ENCODE data around the gene PRND. TPM values are rescaled to one million over a fixed set of nuclear protein-coding genes. Genes with fewer than 3 reads are reported as not detected.

PRND gene
- polyA plus RNA-seq, 2 of the 4 experiments (the other 2 are of a cell fraction) = not detected

DNA sequence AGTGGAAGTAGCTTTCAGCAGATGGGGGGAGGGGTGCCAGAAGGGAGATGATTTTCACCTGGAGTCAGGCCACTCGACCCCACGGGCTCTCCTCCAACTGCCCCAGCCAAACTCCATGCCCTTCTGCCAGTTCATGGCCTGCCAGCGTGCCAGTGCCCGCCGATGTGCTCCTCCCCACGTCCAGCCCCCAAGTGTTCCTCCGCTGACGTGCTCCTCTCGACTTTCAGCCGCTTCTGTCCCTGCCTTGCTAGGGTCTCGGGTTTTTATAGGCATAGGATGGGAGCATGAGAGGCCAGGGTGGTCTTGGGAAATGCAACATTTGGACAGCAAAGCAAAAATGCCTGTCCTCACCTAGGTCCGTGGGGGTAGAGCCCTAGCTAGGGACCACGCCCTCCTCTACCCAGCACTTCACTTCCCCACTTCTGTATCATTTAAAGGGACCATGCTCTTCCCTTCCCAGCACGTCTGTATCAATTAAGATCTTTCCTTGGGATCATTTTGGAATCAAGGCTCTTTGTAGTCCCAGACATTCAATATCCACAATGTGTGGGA, 54.4 kb downstream of the PRND start:
- 61% methylated on average over 14 of the region's 14 CpGs for WGBS (ENCODE audit: missing lambda C conversion rate)
- no peak overlapping the region for H3K27ac ChIP-seq

More for the DNA sequence above, 54.4 kb downstream of the PRND start:
- Histone ChIP-seq H3K4me1 (no peaks in the 10 kb centered on the region), H3K4me3 (no peak overlapping the region), H3K9me3 (peaks cover 16% of the 10 kb centered on the region), H3K4me2 (no peak overlapping the region)
- TF ChIP-seq, protein P1, sequence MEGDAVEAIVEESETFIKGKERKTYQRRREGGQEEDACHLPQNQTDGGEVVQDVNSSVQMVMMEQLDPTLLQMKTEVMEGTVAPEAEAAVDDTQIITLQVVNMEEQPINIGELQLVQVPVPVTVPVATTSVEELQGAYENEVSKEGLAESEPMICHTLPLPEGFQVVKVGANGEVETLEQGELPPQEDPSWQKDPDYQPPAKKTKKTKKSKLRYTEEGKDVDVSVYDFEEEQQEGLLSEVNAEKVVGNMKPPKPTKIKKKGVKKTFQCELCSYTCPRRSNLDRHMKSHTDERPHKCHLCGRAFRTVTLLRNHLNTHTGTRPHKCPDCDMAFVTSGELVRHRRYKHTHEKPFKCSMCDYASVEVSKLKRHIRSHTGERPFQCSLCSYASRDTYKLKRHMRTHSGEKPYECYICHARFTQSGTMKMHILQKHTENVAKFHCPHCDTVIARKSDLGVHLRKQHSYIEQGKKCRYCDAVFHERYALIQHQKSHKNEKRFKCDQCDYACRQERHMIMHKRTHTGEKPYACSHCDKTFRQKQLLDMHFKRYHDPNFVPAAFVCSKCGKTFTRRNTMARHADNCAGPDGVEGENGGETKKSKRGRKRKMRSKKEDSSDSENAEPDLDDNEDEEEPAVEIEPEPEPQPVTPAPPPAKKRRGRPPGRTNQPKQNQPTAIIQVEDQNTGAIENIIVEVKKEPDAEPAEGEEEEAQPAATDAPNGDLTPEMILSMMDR (IDR thresholded peaks at IDR 0.05) = no peak
- TF ChIP-seq HOXB5 (CRISPR knock-in tag; IDR thresholded peaks at IDR 0.05) (no peak), HOXB13 (CRISPR knock-in tag; IDR thresholded peaks at IDR 0.05; ENCODE audit: low read depth) (no peak), FOSL2 (IDR thresholded peaks at IDR 0.05) (no peak), FOSL2 (CRISPR knock-in tag; IDR thresholded peaks at IDR 0.05) (no peak), MAZ (IDR thresholded peaks at IDR 0.05; ENCODE audit: borderline replicate concordance, low read depth, low read length) (no peak), RARB (CRISPR knock-in tag; IDR thresholded peaks at IDR 0.05) (no peak), EHMT2 (IDR thresholded peaks at IDR 0.05; ENCODE audit: low read depth) (no peak)
- TF ChIP-seq, protein P2, sequence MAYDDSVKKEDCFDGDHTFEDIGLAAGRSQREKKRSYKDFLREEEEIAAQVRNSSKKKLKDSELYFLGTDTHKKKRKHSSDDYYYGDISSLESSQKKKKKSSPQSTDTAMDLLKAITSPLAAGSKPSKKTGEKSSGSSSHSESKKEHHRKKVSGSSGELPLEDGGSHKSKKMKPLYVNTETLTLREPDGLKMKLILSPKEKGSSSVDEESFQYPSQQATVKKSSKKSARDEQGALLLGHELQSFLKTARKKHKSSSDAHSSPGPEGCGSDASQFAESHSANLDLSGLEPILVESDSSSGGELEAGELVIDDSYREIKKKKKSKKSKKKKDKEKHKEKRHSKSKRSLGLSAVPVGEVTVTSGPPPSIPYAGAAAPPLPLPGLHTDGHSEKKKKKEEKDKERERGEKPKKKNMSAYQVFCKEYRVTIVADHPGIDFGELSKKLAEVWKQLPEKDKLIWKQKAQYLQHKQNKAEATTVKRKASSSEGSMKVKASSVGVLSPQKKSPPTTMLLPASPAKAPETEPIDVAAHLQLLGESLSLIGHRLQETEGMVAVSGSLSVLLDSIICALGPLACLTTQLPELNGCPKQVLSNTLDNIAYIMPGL (CRISPR knock-in tag; IDR thresholded peaks at IDR 0.05; ENCODE audit: borderline replicate concordance) = no peak
- ChIA-PET CTCF (interaction anchor here (0.9 to 1.5 kb wide), 2 partner anchors 8 to 35 kb away, joined by 3 read pairs; no protein-coding TSS in a partner anchor), POLR2A (no interaction called here)
- no peak for ATAC-seq
- FAIRE-seq = peak; percentile 46
- DNase-seq (ENCODE audit: low read depth in 1 of 2, low spot score in 1 of 2) = no peak

Other genes with a start within 250 kb of the PRND start
- gene PRNP, start 35.5 kb upstream of the PRND start, polyA plus RNA-seq (2011; rRNA removed) = 247 and 269 TPM in 2 replicates
- gene PRNP, start 35.5 kb upstream of the PRND start, polyA plus RNA-seq (2017; fragmentation: RNase III; extraction: RNeasy Plus Mini Kit Qiagen cat#74134 plus additional on column Dnase treatment) = 149 to 153 TPM (median 151 TPM) in 3 replicates
- 18.8 and 21.4 TPM in 2 replicates for gene RASSF2, start 101.7 kb downstream of the PRND start, polyA plus RNA-seq (2011; rRNA removed)
- 12.2 to 12.9 TPM (median 12.5 TPM) in 3 replicates for gene RASSF2, start 101.7 kb downstream of the PRND start, polyA plus RNA-seq (2017; fragmentation: RNase III; extraction: RNeasy Plus Mini Kit Qiagen cat#74134 plus additional on column Dnase treatment)

Data from A549 (cell line).